Activated CD4-positive, alpha-beta T cell treated with anti-CD3 and anti-CD28 coated beads, Interleukin-2, amount 10 ng/mL, durations not matched to agents 7 days and 5 days (primary cell): ENCODE results near the gene P2RY2. TPM values are rescaled to one million over a fixed set of nuclear protein-coding genes. Genes with fewer than 3 reads are reported as not detected.

Experiments used
- CTCF ChIA-PET: fragments of 350-600 bp; sonication (Branson Sonifier 250); formaldehyde crosslinking; loops from one replicate; lab custom pipeline; 2021; ENCODE audit warnings: antibody characterized with exemption; lab: Charles Lee
- POLR2A ChIA-PET: fragments of 350-600 bp; sonication (Branson Sonifier 250); formaldehyde crosslinking; loops from one replicate; lab custom pipeline; 2021; ENCODE audit warnings: antibody characterized with exemption; lab: Charles Lee
- DNase-seq: peaks from one replicate; pipeline ENCODE4 v3.0.0-alpha.2; 2020
- H3K27ac Mint-ChIP-seq: one replicate; pipeline ENCODE4 v1.8.0; 2021; ENCODE audit warnings: mild to moderate bottlenecking, moderate library complexity, mixed read lengths
- H3K27me3 Mint-ChIP-seq: one replicate; pipeline ENCODE4 v1.8.0; 2021; ENCODE audit warnings: mixed read lengths
- H3K36me3 Mint-ChIP-seq: one replicate; pipeline ENCODE4 v1.8.0; 2021; ENCODE audit warnings: low read depth, mixed read lengths
- H3K4me1 Mint-ChIP-seq: one replicate; pipeline ENCODE4 v1.8.0; 2021; ENCODE audit warnings: mixed read lengths
- H3K4me3 Mint-ChIP-seq: one replicate; pipeline ENCODE4 v1.8.0; 2021; ENCODE audit warnings: mild to moderate bottlenecking, moderate library complexity, mixed read lengths
- H3K9me3 Mint-ChIP-seq: one replicate; pipeline ENCODE4 v1.8.0; 2021; ENCODE audit warnings: mixed read lengths
- total RNA-seq, 2 experiments: library from RNA; stranded (reverse); gene quantifications; one replicate each; pipeline ENCODE4 v1.2.3, GENCODE V29; 2021

The P2RY2 gene
- total RNA-seq, 2 experiments from 2014 or later, result not detected

GRCh38 chr11:73236205-73236765 lies 18.2 kb downstream of the P2RY2 start:
- ChIA-PET POLR2A (interaction anchor here (0.7 kb wide), 1 partner anchor 470 kb away, joined by 3 read pairs; no protein-coding TSS in a partner anchor), CTCF (interaction anchor here (0.6 to 1.3 kb wide), 12 partner anchors 12 to 1008 kb away, joined by 3 to 4 read pairs (median 3); partner anchors contain the start of gene P2RY2)
- no peak overlapping the region for H3K27ac Mint-ChIP-seq
- no peak overlapping the region for H3K4me3 Mint-ChIP-seq
- DNase-seq, result no peak
- no peaks in the 10 kb centered on the region for H3K9me3 Mint-ChIP-seq
- no peaks in the 10 kb centered on the region for H3K27me3 Mint-ChIP-seq
- no peaks in the 10 kb centered on the region for H3K36me3 Mint-ChIP-seq
- no peaks in the 10 kb centered on the region for H3K4me1 Mint-ChIP-seq

- POLR2A ChIA-PET, result interaction anchor here (0.7 kb wide), 1 partner anchor 471 kb away, joined by 3 read pairs; no protein-coding TSS in a partner anchor
- no peaks in the 10 kb centered on the region for H3K4me1 Mint-ChIP-seq
- H3K9me3 Mint-ChIP-seq, result no peaks in the 10 kb centered on the region
- no peak overlapping the region for H3K4me3 Mint-ChIP-seq
- CTCF ChIA-PET, result interaction anchor here (0.5 to 1.3 kb wide), 14 partner anchors 12 to 1009 kb away, joined by 3 to 5 read pairs (median 3); no protein-coding TSS in a partner anchor
- H3K27ac Mint-ChIP-seq, result no peak overlapping the region
- no peaks in the 10 kb centered on the region for H3K36me3 Mint-ChIP-seq
- peaks cover 2% of the 10 kb centered on the region for H3K27me3 Mint-ChIP-seq
- peak; percentile 35 for DNase-seq
Observed at GRCh38 chr11:73236854-73237253, 18.8 kb downstream of the P2RY2 start.

- H3K36me3 Mint-ChIP-seq, result no peaks in the 10 kb centered on the region
- no peak overlapping the region for H3K27ac Mint-ChIP-seq
- DNase-seq, result no peak
- POLR2A ChIA-PET, result no interaction called here
- peaks cover 2% of the 10 kb centered on the region for H3K27me3 Mint-ChIP-seq
- CTCF ChIA-PET, result interaction anchor here (0.5 to 1.3 kb wide), 5 partner anchors 24 to 377 kb away, joined by 3 to 5 read pairs (median 3); no protein-coding TSS in a partner anchor
- no peaks in the 10 kb centered on the region for H3K4me1 Mint-ChIP-seq
- no peaks in the 10 kb centered on the region for H3K9me3 Mint-ChIP-seq
- H3K4me3 Mint-ChIP-seq, result no peak overlapping the region
Observed at GRCh38 chr11:73237471-73238290, 19.6 kb downstream of the P2RY2 start.

GRCh38 chr11:73239111-73239521 lies 21.0 kb downstream of the P2RY2 start:
- no peak overlapping the region for H3K4me3 Mint-ChIP-seq
- DNase-seq, result no peak
- no peaks in the 10 kb centered on the region for H3K36me3 Mint-ChIP-seq
- H3K4me1 Mint-ChIP-seq, result no peaks in the 10 kb centered on the region
- H3K27me3 Mint-ChIP-seq, result peaks cover 2% of the 10 kb centered on the region
- CTCF ChIA-PET, result interaction anchor here (0.5 kb wide), 1 partner anchor 361 kb away, joined by 3 read pairs; no protein-coding TSS in a partner anchor
- no peak overlapping the region for H3K27ac Mint-ChIP-seq
- POLR2A ChIA-PET, result no interaction called here
- H3K9me3 Mint-ChIP-seq, result no peaks in the 10 kb centered on the region

GRCh38 chr11:73239571-73240189 lies 21.6 kb downstream of the P2RY2 start:
- H3K4me3 Mint-ChIP-seq, result no peak overlapping the region
- H3K36me3 Mint-ChIP-seq, result no peaks in the 10 kb centered on the region
- CTCF ChIA-PET, result interaction anchor here (0.5 kb wide), 1 partner anchor 361 kb away, joined by 3 read pairs; no protein-coding TSS in a partner anchor
- H3K27me3 Mint-ChIP-seq, result peaks cover 3% of the 10 kb centered on the region
- no peak for DNase-seq
- POLR2A ChIA-PET, result no interaction called here
- no peaks in the 10 kb centered on the region for H3K4me1 Mint-ChIP-seq
- H3K9me3 Mint-ChIP-seq, result no peaks in the 10 kb centered on the region
- H3K27ac Mint-ChIP-seq, result no peak overlapping the region

GRCh38 chr11:73240190-73240781 lies 22.2 kb downstream of the P2RY2 start:
- POLR2A ChIA-PET, result no interaction called here
- H3K9me3 Mint-ChIP-seq, result no peaks in the 10 kb centered on the region

GRCh38 chr11:73241300-73241699 lies 23.2 kb downstream of the P2RY2 start:
- Mint-ChIP-seq H3K36me3 (no peaks in the 10 kb centered on the region), H3K4me3 (no peak overlapping the region), H3K4me1 (no peaks in the 10 kb centered on the region), H3K27me3 (peaks cover 9% of the 10 kb centered on the region), H3K27ac (no peak overlapping the region), H3K9me3 (no peaks in the 10 kb centered on the region)
- ChIA-PET POLR2A (no interaction called here), CTCF (interaction anchor here (0.5 to 0.9 kb wide), 2 partner anchors 68 to 1231 kb away, joined by 3 to 4 read pairs; no protein-coding TSS in a partner anchor)
- no peak for DNase-seq

More at GRCh38 chr11:73240190-73240781, 22.2 kb downstream of the P2RY2 start:
- CTCF ChIA-PET, result interaction anchor here (0.9 kb wide), 1 partner anchor 69 kb away, joined by 3 read pairs; no protein-coding TSS in a partner anchor
- no peak overlapping the region for H3K4me3 Mint-ChIP-seq
- no peaks in the 10 kb centered on the region for H3K4me1 Mint-ChIP-seq
- DNase-seq, result no peak
- no peak overlapping the region for H3K27ac Mint-ChIP-seq
- peaks cover 9% of the 10 kb centered on the region for H3K27me3 Mint-ChIP-seq
- no peaks in the 10 kb centered on the region for H3K36me3 Mint-ChIP-seq

GRCh38 chr11:73242251-73243092 lies 24.4 kb downstream of the P2RY2 start:
- Mint-ChIP-seq H3K27ac (no peak overlapping the region), H3K9me3 (no peaks in the 10 kb centered on the region), H3K4me1 (peaks cover 4% of the 10 kb centered on the region), H3K27me3 (peaks cover 9% of the 10 kb centered on the region), H3K4me3 (no peak overlapping the region), H3K36me3 (no peaks in the 10 kb centered on the region)
- CTCF ChIA-PET, result interaction anchor here (0.5 to 1.9 kb wide), 8 partner anchors 14 to 415 kb away, joined by 3 to 6 read pairs (median 3); no protein-coding TSS in a partner anchor
- POLR2A ChIA-PET, result no interaction called here
- DNase-seq, result peak; percentile 78

GRCh38 chr11:73243093-73243485 lies 25.0 kb downstream of the P2RY2 start:
- H3K27ac Mint-ChIP-seq, result no peak overlapping the region
- peaks cover 9% of the 10 kb centered on the region for H3K27me3 Mint-ChIP-seq
- no peak overlapping the region for H3K4me3 Mint-ChIP-seq
- peaks cover 4% of the 10 kb centered on the region for H3K4me1 Mint-ChIP-seq
- POLR2A ChIA-PET, result no interaction called here
- CTCF ChIA-PET, result interaction anchor here (0.7 to 1.9 kb wide), 6 partner anchors 23 to 415 kb away, joined by 3 to 6 read pairs (median 3); no protein-coding TSS in a partner anchor
- no peaks in the 10 kb centered on the region for H3K36me3 Mint-ChIP-seq
- DNase-seq, result no peak
- no peaks in the 10 kb centered on the region for H3K9me3 Mint-ChIP-seq

GRCh38 chr11:73244589-73245240 lies 26.6 kb downstream of the P2RY2 start:
- POLR2A ChIA-PET, result no interaction called here
- no peaks in the 10 kb centered on the region for H3K9me3 Mint-ChIP-seq
- H3K27me3 Mint-ChIP-seq, result peaks cover 9% of the 10 kb centered on the region
- DNase-seq, result no peak
- H3K4me3 Mint-ChIP-seq, result no peak overlapping the region
- H3K4me1 Mint-ChIP-seq, result peaks cover 10% of the 10 kb centered on the region
- no peaks in the 10 kb centered on the region for H3K36me3 Mint-ChIP-seq
- H3K27ac Mint-ChIP-seq, result no peak overlapping the region
- CTCF ChIA-PET, result interaction anchor here (0.6 to 2.1 kb wide), 5 partner anchors 9 to 520 kb away, joined by 3 to 6 read pairs (median 3); no protein-coding TSS in a partner anchor

- Mint-ChIP-seq H3K27me3 (peaks cover 9% of the 10 kb centered on the region), H3K36me3 (no peaks in the 10 kb centered on the region), H3K27ac (no peak overlapping the region), H3K4me3 (no peak overlapping the region), H3K9me3 (no peaks in the 10 kb centered on the region), H3K4me1 (peaks cover 10% of the 10 kb centered on the region)
- DNase-seq, result no peak
- POLR2A ChIA-PET, result no interaction called here
- CTCF ChIA-PET, result interaction anchor here (1.2 to 2.1 kb wide), 3 partner anchors 10 to 520 kb away, joined by 3 to 6 read pairs (median 6); no protein-coding TSS in a partner anchor
Observed at GRCh38 chr11:73245461-73245860, 27.4 kb downstream of the P2RY2 start.
